Left ventricle myocardium inferior (tissue), 1 donor: ENCODE data around the gene OMA1. TPM values are rescaled to one million over a fixed set of nuclear protein-coding genes. Genes with fewer than 3 reads are reported as not detected.
"Not testable (repeated sequence)": the region's sequence is repeated elsewhere in the genome, so short reads cannot be mapped to it uniquely, and the experiment has no call there.

ENCODE experiments used
- DNase-seq: peaks from one replicate; pipeline ENCODE4 v3.0.0-alpha.2; 2020
- H3K27ac ChIP-seq: fragments of 200-600 bp; replicated peaks from 2 replicates; pipeline ENCODE4 v1.8.0; 2021
- H3K27me3 ChIP-seq: fragments of 200-600 bp; 2 replicates; pipeline ENCODE4 v1.8.0; 2021; ENCODE audit warnings: low read depth
- H3K36me3 ChIP-seq: fragments of 200-600 bp; 2 replicates; pipeline ENCODE4 v1.8.0; 2021
- H3K4me1 ChIP-seq: fragments of 200-600 bp; 2 replicates; pipeline ENCODE4 v1.8.0; 2021
- H3K4me3 ChIP-seq: fragments of 200-600 bp; 2 replicates; pipeline ENCODE4 v1.8.0; 2021; ENCODE audit warnings: mild to moderate bottlenecking, moderate library complexity
- H3K9me3 ChIP-seq: fragments of 200-600 bp; replicated peaks from 2 replicates; pipeline ENCODE4 v1.8.0; 2021
- CTCF ChIP-seq: fragments of 200-600 bp; IDR thresholded peaks from 2 replicates; pipeline ENCODE4 v1.8.0; 2021; ENCODE audit warnings: antibody characterized with exemption, mild to moderate bottlenecking, borderline replicate concordance
- intact Hi-C: fragments of 100-400 bp; cut with micrococcal nuclease; formaldehyde crosslinking; loops from one replicate; pipeline ENCODE4 v1.11.0; 2022
- total RNA-seq: library from RNA; stranded (reverse); fragmentation: NEBNext Ultra II Directional; extraction: Animal tissue kit (Norgen Biotek cat#: 25700); gene quantifications from one replicate; pipeline ENCODE4 v1.2.1, GENCODE V29; 2021
- donor health status: DM: no; HTN: yes; CAD: no; lungs with severe emphysema.

OMA1 gene
- total RNA-seq, 1 donor from 2014 or later: 36.6 TPM

DNA sequence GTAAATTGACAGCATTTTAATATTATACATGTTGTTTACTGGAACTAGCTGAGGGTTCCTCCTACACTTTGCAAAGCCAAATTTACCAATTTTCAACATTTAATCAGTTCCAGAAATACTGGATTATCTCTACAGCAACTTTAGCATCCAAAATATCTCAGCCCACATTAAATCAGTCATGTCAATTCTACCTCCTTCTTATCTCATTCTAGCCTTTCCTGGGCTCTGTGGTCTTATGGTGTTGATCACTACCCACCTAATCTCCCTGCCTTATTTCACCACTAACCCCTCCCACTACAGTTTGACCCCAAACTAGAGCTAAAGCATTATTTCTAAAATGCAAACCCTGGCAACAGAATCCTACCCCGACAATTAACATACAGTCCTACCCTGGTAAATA is 3.3 kb downstream of the OMA1 start:
- no peak for TF ChIP-seq CTCF
- DNase-seq: no peak
- Histone ChIP-seq H3K9me3 (no peaks in the 10 kb centered on the region), H3K27me3 (no peaks in the 10 kb centered on the region), H3K27ac (no peak overlapping the region), H3K4me1 (peaks cover 24% of the 10 kb centered on the region), H3K36me3 (no peaks in the 10 kb centered on the region), H3K4me3 (no peak overlapping the region)
- intact Hi-C loops: no loop called here

GRCh38 chr1:58539553-58539952 is 7.0 kb downstream of the OMA1 start:
- intact Hi-C loops: no loop called here
- no peak for TF ChIP-seq CTCF
- Histone ChIP-seq H3K4me3 (no peak overlapping the region), H3K9me3 (no peaks in the 10 kb centered on the region), H3K27me3 (no peaks in the 10 kb centered on the region), H3K27ac (no peak overlapping the region), H3K36me3 (peaks cover 6% of the 10 kb centered on the region), H3K4me1 (peaks cover 6% of the 10 kb centered on the region)
- no peak for DNase-seq

GRCh38 chr1:58538821-58539220 is 7.7 kb downstream of the OMA1 start:
- TF ChIP-seq CTCF: no peak
- H3K4me3 ChIP-seq: no peak overlapping the region
- H3K9me3 ChIP-seq: no peaks in the 10 kb centered on the region
- intact Hi-C loops: no loop called here
- peaks cover 6% of the 10 kb centered on the region for H3K4me1 ChIP-seq
- no peaks in the 10 kb centered on the region for H3K27me3 ChIP-seq
- DNase-seq: no peak
- no peak overlapping the region for H3K27ac ChIP-seq
- peaks cover 6% of the 10 kb centered on the region for H3K36me3 ChIP-seq

DNA sequence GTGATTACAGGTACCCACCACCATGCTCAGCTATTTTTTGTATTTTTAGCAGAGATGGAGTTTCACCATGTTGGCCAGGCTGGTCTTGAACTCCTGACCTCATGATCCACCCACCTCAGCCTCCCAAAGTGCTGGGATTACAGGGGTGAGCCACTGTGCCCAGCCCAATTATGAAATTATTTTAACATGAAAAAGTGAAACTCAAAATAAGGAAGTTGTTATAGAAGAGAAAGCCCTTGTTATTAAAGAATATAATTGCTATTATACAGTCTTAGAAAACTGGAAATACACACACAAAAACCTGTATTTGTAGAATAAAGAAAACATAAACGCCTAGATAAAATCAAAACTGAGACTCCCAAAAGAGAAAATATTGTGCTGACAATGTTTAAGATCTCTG is 14.7 kb downstream of the OMA1 start:
- H3K27ac ChIP-seq, H3K27me3 ChIP-seq, intact Hi-C loops, H3K4me3 ChIP-seq, H3K9me3 ChIP-seq, DNase-seq, H3K36me3 ChIP-seq: not testable (repeated sequence)
- H3K4me1 ChIP-seq: peaks cover 21% of the 10 kb centered on the region

- no peak for TF ChIP-seq CTCF
- intact Hi-C loops: no loop called here
- Histone ChIP-seq H3K4me3 (no peak overlapping the region), H3K4me1 (peaks cover 31% of the 10 kb centered on the region), H3K27me3 (no peaks in the 10 kb centered on the region), H3K27ac (no peak overlapping the region), H3K36me3 (peaks cover 14% of the 10 kb centered on the region), H3K9me3 (no peaks in the 10 kb centered on the region)
- DNase-seq: no peak
Observed at GRCh38 chr1:58529284-58529683, 17.2 kb downstream of the OMA1 start.

GRCh38 chr1:58528518-58528917 is 18.0 kb downstream of the OMA1 start:
- H3K4me3 ChIP-seq: no peak overlapping the region
- H3K27ac ChIP-seq: no peak overlapping the region
- intact Hi-C loops: no loop called here
- no peaks in the 10 kb centered on the region for H3K27me3 ChIP-seq
- DNase-seq: no peak
- peaks cover 31% of the 10 kb centered on the region for H3K4me1 ChIP-seq
- H3K9me3 ChIP-seq: no peaks in the 10 kb centered on the region
- TF ChIP-seq CTCF: no peak
- peaks cover 21% of the 10 kb centered on the region for H3K36me3 ChIP-seq
